Keratinocyte (primary cell): ENCODE results near the gene TUBGCP6. TPM values are rescaled to one million over a fixed set of nuclear protein-coding genes. Genes with fewer than 3 reads are reported as not detected.
A peak's percentile ranks its signal among the peaks of the same experiment; 100 is the strongest.

Source experiments
- DNase-seq: peaks from one replicate; pipeline ENCODE4 v3.0.0-alpha.2; 2011; ENCODE audit warnings: low read depth, missing footprints, low spot score
- FAIRE-seq: peaks from 2 replicates; lab custom pipeline; 2011; peaks lifted over from hg19 to GRCh38; lab: Jason Lieb, UNC
- H2AFZ ChIP-seq: 2 replicates; pipeline ENCODE4 v1.6.0; 2012; ENCODE audit warnings: low read length, control low read depth, inconsistent platforms; ENCODE audit not compliant: control insufficient read depth
- H3K27ac ChIP-seq: 2 replicates; pipeline ENCODE4 v1.5.1; 2011; ENCODE audit warnings: low read length; ENCODE audit not compliant: control insufficient read depth, insufficient read depth
- H3K27me3 ChIP-seq: 3 replicates; pipeline ENCODE4 v1.6.0; 2011; ENCODE audit warnings: low read length; ENCODE audit not compliant: control insufficient read depth, insufficient read depth; ENCODE audit errors: extremely low read depth
- H3K36me3 ChIP-seq, 2 experiments: 2 replicates in 1 of 2; 3 replicates in 1 of 2; pipeline ENCODE4 v1.5.1; 2011; ENCODE audit warnings: low read length in 2 of 2, mild to moderate bottlenecking in 1 of 2; ENCODE audit not compliant: control insufficient read depth in 2 of 2, insufficient read depth in 2 of 2; ENCODE audit errors: extremely low read depth in 1 of 2
- H3K4me1 ChIP-seq: 3 replicates; pipeline ENCODE4 v1.5.1; 2011; ENCODE audit warnings: low read length; ENCODE audit not compliant: control insufficient read depth, insufficient read depth; ENCODE audit errors: extremely low read depth
- H3K4me2 ChIP-seq: 3 replicates; pipeline ENCODE4 v1.6.0; 2011; ENCODE audit warnings: low read depth, low read length; ENCODE audit not compliant: control insufficient read depth, insufficient read depth; ENCODE audit errors: extremely low read depth
- H3K4me3 ChIP-seq, 3 experiments: fragments of 200-600 bp in 1 of 3; sonication (generic) in 1 of 3; 2 replicates in 2 of 3; 3 replicates in 1 of 3; pipeline ENCODE4 v1.5.1; 2011 to 2016; ENCODE audit warnings: low read length in 3 of 3, mild to moderate bottlenecking in 3 of 3, control low read depth in 2 of 3, inconsistent platforms in 1 of 3, low read depth in 1 of 3, mixed read lengths in 1 of 3, mixed run types in 1 of 3, moderate library complexity in 1 of 3; ENCODE audit not compliant: control insufficient read depth in 2 of 3, insufficient read depth in 2 of 3; ENCODE audit errors: extremely low read depth in 1 of 3
- H3K79me2 ChIP-seq: 2 replicates; pipeline ENCODE4 v1.6.0; 2012; ENCODE audit warnings: low read length; ENCODE audit not compliant: control insufficient read depth, insufficient read depth
- H3K9ac ChIP-seq: 3 replicates; pipeline ENCODE4 v1.6.0; 2011; ENCODE audit warnings: low read length; ENCODE audit not compliant: control insufficient read depth, insufficient read depth; ENCODE audit errors: extremely low read depth
- H3K9me1 ChIP-seq: 3 replicates; pipeline ENCODE4 v1.6.0; 2011; ENCODE audit warnings: low read length; ENCODE audit not compliant: control insufficient read depth, insufficient read depth; ENCODE audit errors: extremely low read depth
- H3K9me3 ChIP-seq: 2 replicates; pipeline ENCODE4 v1.5.1; 2012; ENCODE audit warnings: low read depth, low read length; ENCODE audit not compliant: control insufficient read depth
- H4K20me1 ChIP-seq: 3 replicates; pipeline ENCODE4 v1.6.0; 2011; ENCODE audit warnings: low read length; ENCODE audit not compliant: control insufficient read depth, insufficient read depth; ENCODE audit errors: extremely low read depth
- CTCF ChIP-seq, 3 experiments: IDR thresholded peaks in 1 of 3; conservative IDR thresholded peaks in 1 of 3; optimal IDR thresholded peaks in 1 of 3; 2 replicates in 2 of 3; 3 replicates in 1 of 3; pipeline versions ENCODE3 to v1.5.1; 2011; ENCODE audit warnings: low read length in 3 of 3, mild to moderate bottlenecking in 3 of 3, moderate library complexity in 2 of 3, control low read depth in 1 of 3, inconsistent platforms in 1 of 3; ENCODE audit not compliant: insufficient read depth in 2 of 3; ENCODE audit errors: extremely low read depth in 1 of 3
- EZH2 ChIP-seq: IDR thresholded peaks from one replicate; pipeline ENCODE4 v1.6.1; 2012; ENCODE audit warnings: inconsistent platforms, mild to moderate bottlenecking, low read length, moderate library complexity
- dilution Hi-C: fragments of 300-500 bp; cut with MboI; formaldehyde crosslinking; loops from one replicate; pipeline ENCODE4 v1.7.0; 2020; ENCODE audit warnings: low sequenced_read_pairs; ENCODE audit not compliant: extremely low pct_ligation_motif_present
- polyA plus RNA-seq, 5 experiments: library from polyadenylated mRNA; depleted of rRNA in 3 of 5; stranded (reverse) in 3 of 5; stranded (forward) in 1 of 5; unstranded in 1 of 5; fragments of >200 nt; gene quantifications; 1 replicate in 1 of 5; 2 replicates in 3 of 5; 3 replicates in 1 of 5; pipeline versions ENCODE4 v1.2.1 to v1.2.3, GENCODE V29; 2011 to 2012; ENCODE audit warnings: missing spikeins in 2 of 5, low read depth in 1 of 5, low replicate concordance in 1 of 5

Gene TUBGCP6
- polyA plus RNA-seq, 1 donor (not counting 4 experiments of a cell fraction or from before 2014, with no cell fraction given), result 10.1 TPM

- no peak overlapping the region for H3K4me2 ChIP-seq
- no peaks in the 10 kb centered on the region for H4K20me1 ChIP-seq
- FAIRE-seq, result no peak
- no peaks in the 10 kb centered on the region for H3K9me3 ChIP-seq
- H3K4me3 ChIP-seq, result no peak overlapping the region
- dilution Hi-C loops, result no loop called here
- H3K27ac ChIP-seq, result no peak overlapping the region
- TF ChIP-seq CTCF (optimal IDR thresholded peaks at IDR 0.05 in 1 of 3, IDR thresholded peaks at IDR 0.05 in 1 of 3, conservative IDR thresholded peaks at IDR 0.05 in 1 of 3; ENCODE audit: extremely low read depth in 1 of 3, insufficient read depth in 2 of 3, low read length in 3 of 3), result no peak
- no peak for TF ChIP-seq EZH2
- peaks cover 11% of the 10 kb centered on the region for H3K4me1 ChIP-seq
- H2AFZ ChIP-seq, result no peak overlapping the region
- H3K27me3 ChIP-seq, result no peaks in the 10 kb centered on the region
- peaks cover 8 to 30% of the 10 kb centered on the region in 2 experiments for H3K36me3 ChIP-seq
- DNase-seq, result no peak
- peaks cover 13% of the 10 kb centered on the region for H3K79me2 ChIP-seq
- peaks cover 2% of the 10 kb centered on the region for H3K9me1 ChIP-seq
- peak overlapping the region; percentile 9 for H3K9ac ChIP-seq
Observed at GRCh38 chr22:50199251-50199721, 45.5 kb downstream of the TUBGCP6 start.

- H3K4me3 ChIP-seq, result no peak overlapping the region
- H3K9me3 ChIP-seq, result no peaks in the 10 kb centered on the region
- TF ChIP-seq CTCF (optimal IDR thresholded peaks at IDR 0.05 in 1 of 3, IDR thresholded peaks at IDR 0.05 in 1 of 3, conservative IDR thresholded peaks at IDR 0.05 in 1 of 3; ENCODE audit: extremely low read depth in 1 of 3, insufficient read depth in 2 of 3, low read length in 3 of 3), result no peak
- no peak for TF ChIP-seq EZH2
- H3K4me2 ChIP-seq, result no peak overlapping the region
- dilution Hi-C loops, result no loop called here
- peaks cover 15% of the 10 kb centered on the region for H3K79me2 ChIP-seq
- peaks cover 15 to 29% of the 10 kb centered on the region in 2 experiments for H3K36me3 ChIP-seq
- H3K27ac ChIP-seq, result no peak overlapping the region
- H3K9ac ChIP-seq, result no peak overlapping the region
- FAIRE-seq (no peak), DNase-seq (no peak)
- H3K27me3 ChIP-seq, result no peaks in the 10 kb centered on the region
- H3K4me1 ChIP-seq, result peaks cover 11% of the 10 kb centered on the region
- H4K20me1 ChIP-seq, result no peaks in the 10 kb centered on the region
- H3K9me1 ChIP-seq, result peaks cover 2% of the 10 kb centered on the region
- H2AFZ ChIP-seq, result no peak overlapping the region
Observed at GRCh38 chr22:50198624-50199017, 46.2 kb downstream of the TUBGCP6 start.
